Left ventricle myocardium inferior (tissue), 1 donor: ENCODE data around the gene EP300. TPM values are rescaled to one million over a fixed set of nuclear protein-coding genes. Genes with fewer than 3 reads are reported as not detected.

Experiments used
- DNase-seq: peaks from one replicate; pipeline ENCODE4 v3.0.0-alpha.2; 2020
- H3K27ac ChIP-seq: fragments of 200-600 bp; replicated peaks from 2 replicates; pipeline ENCODE4 v1.8.0; 2021
- H3K27me3 ChIP-seq: fragments of 200-600 bp; 2 replicates; pipeline ENCODE4 v1.8.0; 2021; ENCODE audit warnings: low read depth
- H3K36me3 ChIP-seq: fragments of 200-600 bp; 2 replicates; pipeline ENCODE4 v1.8.0; 2021
- H3K4me1 ChIP-seq: fragments of 200-600 bp; 2 replicates; pipeline ENCODE4 v1.8.0; 2021
- H3K4me3 ChIP-seq: fragments of 200-600 bp; 2 replicates; pipeline ENCODE4 v1.8.0; 2021; ENCODE audit warnings: mild to moderate bottlenecking, moderate library complexity
- H3K9me3 ChIP-seq: fragments of 200-600 bp; replicated peaks from 2 replicates; pipeline ENCODE4 v1.8.0; 2021
- CTCF ChIP-seq: fragments of 200-600 bp; IDR thresholded peaks from 2 replicates; pipeline ENCODE4 v1.8.0; 2021; ENCODE audit warnings: antibody characterized with exemption, mild to moderate bottlenecking, borderline replicate concordance
- intact Hi-C: fragments of 100-400 bp; cut with micrococcal nuclease; formaldehyde crosslinking; loops from one replicate; pipeline ENCODE4 v1.11.0; 2022
- total RNA-seq: library from RNA; stranded (reverse); fragmentation: NEBNext Ultra II Directional; extraction: Animal tissue kit (Norgen Biotek cat#: 25700); gene quantifications from one replicate; pipeline ENCODE4 v1.2.1, GENCODE V29; 2021
- donor health status: DM: no; HTN: yes; CAD: no; lungs with severe emphysema.

Gene EP300
- total RNA-seq, 1 donor from 2014 or later: 26.2 TPM

- Histone ChIP-seq H3K4me1 (no peaks in the 10 kb centered on the region), H3K9me3 (no peaks in the 10 kb centered on the region), H3K4me3 (no peak overlapping the region), H3K36me3 (no peaks in the 10 kb centered on the region), H3K27ac (no peak overlapping the region), H3K27me3 (no peaks in the 10 kb centered on the region)
- no peak for DNase-seq
- TF ChIP-seq CTCF: no peak
- intact Hi-C loops: no loop called here
Measured at GRCh38 chr22:41076857-41077256, 15.5 kb upstream of the EP300 start.

GRCh38 chr22:41078931-41079330 lies 13.5 kb upstream of the EP300 start:
- Histone ChIP-seq H3K4me3 (no peak overlapping the region), H3K27ac (no peak overlapping the region), H3K4me1 (no peaks in the 10 kb centered on the region), H3K9me3 (no peaks in the 10 kb centered on the region), H3K36me3 (no peaks in the 10 kb centered on the region), H3K27me3 (no peaks in the 10 kb centered on the region)
- DNase-seq: no peak
- intact Hi-C loops: no loop called here
- no peak for TF ChIP-seq CTCF

- DNase-seq: no peak
- Histone ChIP-seq H3K27ac (no peak overlapping the region), H3K9me3 (no peaks in the 10 kb centered on the region), H3K27me3 (no peaks in the 10 kb centered on the region), H3K36me3 (no peaks in the 10 kb centered on the region), H3K4me3 (no peak overlapping the region), H3K4me1 (peaks cover 4% of the 10 kb centered on the region)
- intact Hi-C loops: no loop called here
- TF ChIP-seq CTCF: no peak
Measured at GRCh38 chr22:41085842-41086241, 6.5 kb upstream of the EP300 start.

- DNase-seq: peak; percentile 99
- no peak for TF ChIP-seq CTCF
- H3K27ac ChIP-seq: peak overlapping the region; percentile 100
- H3K4me1 ChIP-seq: peaks cover 48% of the 10 kb centered on the region
- no peaks in the 10 kb centered on the region for H3K36me3 ChIP-seq
- H3K4me3 ChIP-seq: peak overlapping the region; percentile 97
- H3K27me3 ChIP-seq: no peaks in the 10 kb centered on the region
- intact Hi-C loops: loop anchor here (10.0 kb wide), 1 partner anchor 67 kb away; no protein-coding TSS in a partner anchor
- no peaks in the 10 kb centered on the region for H3K9me3 ChIP-seq
Measured at GRCh38 chr22:41091132-41092022, 1.0 kb upstream of the EP300 start.

- no peak for DNase-seq
- Histone ChIP-seq H3K4me3 (peak overlapping the region; percentile 97), H3K27me3 (no peaks in the 10 kb centered on the region), H3K4me1 (peaks cover 62% of the 10 kb centered on the region), H3K27ac (peak overlapping the region; percentile 100), H3K9me3 (no peaks in the 10 kb centered on the region), H3K36me3 (no peaks in the 10 kb centered on the region)
- no peak for TF ChIP-seq CTCF
- intact Hi-C loops: loop anchor here (10.0 kb wide), 1 partner anchor 68 kb away; no protein-coding TSS in a partner anchor
Measured at GRCh38 chr22:41092847-41093411, 537 bp downstream of the EP300 start.
